SU-DHL-6 (cell line): ENCODE results near the gene ZNF446.

Experiments used
- EZH2phosphoT487 ChIP-seq: fragments of 200-600 bp; sonication (generic), shearing (Covaris generic); conservative IDR thresholded peaks from 2 replicates; pipeline ENCODE4 v1.6.1; 2018; ENCODE audit warnings: mild to moderate bottlenecking, antibody characterized with exemption, low read length, moderate library complexity, mixed read lengths
- TF ChIP-seq, protein P1 (sequence below): fragments of 200-600 bp; sonication (generic); IDR thresholded peaks from one replicate; pipeline ENCODE4 v1.5.1; 2017; ENCODE audit warnings: antibody characterized with exemption, mild to moderate bottlenecking, low read length, moderate library complexity; ENCODE audit not compliant: insufficient read depth, poor library complexity, severe bottlenecking

DNA sequence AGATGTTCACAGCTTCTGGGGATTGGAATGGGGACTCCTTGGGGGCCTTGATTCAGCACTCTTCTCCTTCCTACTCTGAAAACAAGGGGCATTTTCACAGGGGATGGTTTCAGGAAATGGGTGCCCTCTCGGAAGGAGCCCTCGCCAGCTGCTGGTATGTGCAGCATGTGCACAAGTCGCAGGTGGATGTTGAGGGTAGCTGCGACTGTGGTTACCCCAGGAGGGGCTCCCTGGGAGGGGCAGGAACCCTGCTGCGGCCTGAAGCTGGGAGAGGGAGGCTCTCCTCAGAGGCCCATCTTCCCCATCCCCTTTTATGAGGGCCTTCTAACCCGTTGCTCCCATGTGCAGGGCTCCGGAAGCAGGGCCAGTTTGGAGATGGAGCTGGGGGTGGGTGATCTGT lies 6.2 kb downstream of the ZNF446 start:
- TF ChIP-seq, protein P1, sequence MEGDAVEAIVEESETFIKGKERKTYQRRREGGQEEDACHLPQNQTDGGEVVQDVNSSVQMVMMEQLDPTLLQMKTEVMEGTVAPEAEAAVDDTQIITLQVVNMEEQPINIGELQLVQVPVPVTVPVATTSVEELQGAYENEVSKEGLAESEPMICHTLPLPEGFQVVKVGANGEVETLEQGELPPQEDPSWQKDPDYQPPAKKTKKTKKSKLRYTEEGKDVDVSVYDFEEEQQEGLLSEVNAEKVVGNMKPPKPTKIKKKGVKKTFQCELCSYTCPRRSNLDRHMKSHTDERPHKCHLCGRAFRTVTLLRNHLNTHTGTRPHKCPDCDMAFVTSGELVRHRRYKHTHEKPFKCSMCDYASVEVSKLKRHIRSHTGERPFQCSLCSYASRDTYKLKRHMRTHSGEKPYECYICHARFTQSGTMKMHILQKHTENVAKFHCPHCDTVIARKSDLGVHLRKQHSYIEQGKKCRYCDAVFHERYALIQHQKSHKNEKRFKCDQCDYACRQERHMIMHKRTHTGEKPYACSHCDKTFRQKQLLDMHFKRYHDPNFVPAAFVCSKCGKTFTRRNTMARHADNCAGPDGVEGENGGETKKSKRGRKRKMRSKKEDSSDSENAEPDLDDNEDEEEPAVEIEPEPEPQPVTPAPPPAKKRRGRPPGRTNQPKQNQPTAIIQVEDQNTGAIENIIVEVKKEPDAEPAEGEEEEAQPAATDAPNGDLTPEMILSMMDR = no peak
- TF ChIP-seq EZH2phosphoT487 = no peak
